Transverse colon (tissue), 4 donors: Measurements from ENCODE around the gene CLEC2A. TPM values are rescaled to one million over a fixed set of nuclear protein-coding genes. Genes with fewer than 3 reads are reported as not detected.

Experiments used
- DNase-seq: peaks from one replicate; pipeline ENCODE4 v3.0.0-alpha.2; 2019
- H3K27ac ChIP-seq, 4 donors: fragments of 200-600 bp; sonication (generic); 2 replicates each; pipeline ENCODE4 v1.5.1; 2016 to 2018; ENCODE audit warnings: inconsistent platforms in 4 of 4
- H3K27me3 ChIP-seq: fragments of 200-600 bp; sonication (generic); 2 replicates; pipeline ENCODE4 v1.5.1; 2017; ENCODE audit warnings: inconsistent platforms
- H3K36me3 ChIP-seq, 4 donors: fragments of 200-600 bp; sonication (generic); 2 replicates each; pipeline ENCODE4 v1.5.1; 2017 to 2019; ENCODE audit warnings: inconsistent platforms in 4 of 4
- H3K4me1 ChIP-seq, 4 donors: fragments of 200-600 bp; sonication (generic); 2 replicates each; pipeline ENCODE4 v1.5.1; 2017 to 2020; ENCODE audit warnings: inconsistent platforms in 4 of 4
- H3K4me3 ChIP-seq, 4 donors: fragments of 200-600 bp; sonication (generic); 1 replicate in 1 of 4; 2 replicates in 3 of 4; pipeline versions ENCODE4 v1.5.1 to v1.6.1; 2017 to 2019; ENCODE audit warnings: inconsistent platforms in 4 of 4
- H3K9me3 ChIP-seq, 2 donors: fragments of 200-600 bp; sonication (generic); 2 replicates each; pipeline ENCODE4 v1.5.1; 2017 to 2019; ENCODE audit warnings: inconsistent platforms in 2 of 2
- CTCF ChIP-seq, 5 experiments: fragments of 200-600 bp in 3 of 5; fragments of 450-650 bp in 2 of 5; sonication (generic) in 3 of 5; IDR thresholded peaks; 1 replicate in 2 of 5; 2 replicates in 3 of 5; pipeline ENCODE4 v1.5.1; 2016 to 2017; ENCODE audit warnings: antibody characterized with exemption in 5 of 5, inconsistent platforms in 3 of 5, mild to moderate bottlenecking in 2 of 5, moderate library complexity in 1 of 5
- EP300 ChIP-seq: sonication (generic); formaldehyde crosslinking; IDR thresholded peaks from one replicate; pipeline ENCODE4 v1.6.1; 2017; ENCODE audit warnings: antibody characterized with exemption, low read depth
- POLR2A ChIP-seq: fragments of 450-650 bp; IDR thresholded peaks from one replicate; pipeline ENCODE4 v1.6.1; 2016; ENCODE audit warnings: antibody characterized with exemption, mild to moderate bottlenecking, moderate library complexity
- POLR2AphosphoS5 ChIP-seq, 3 donors: sonication (generic); formaldehyde crosslinking; IDR thresholded peaks; one replicate each; pipeline ENCODE4 v1.6.1; 2016; ENCODE audit warnings: antibody characterized with exemption in 3 of 3
- WGBS, 2 donors: methylation state at CpG; one replicate each; pipeline ENCODE4 v1.1.5; 2018; ENCODE audit warnings: low coverage in 1 of 2; 5-methylcytosine and 5-hydroxymethylcytosine counted together
- in situ Hi-C, 4 donors: fragments of 200-750 bp; cut with MboI; loops; one replicate each; pipeline versions ENCODE4 v1.15.0 to v1.15.1; 2017; ENCODE audit warnings: low sequenced_read_pairs in 3 of 4, low pct_ligation_motif_present in 1 of 4, low pct_unique_long_range_greater_than_20kb in 1 of 4
- intact Hi-C: fragments of 100-400 bp; cut with DNase I; formaldehyde crosslinking; loops from one replicate; pipeline ENCODE4 v1.15.1; 2023; ENCODE audit warnings: low total_unique reads
- total RNA-seq, 4 donors: library from RNA; depleted of rRNA; stranded (reverse); fragments of >200 nt; gene quantifications; one replicate each; pipeline ENCODE4 v1.1.0, GENCODE V29; 2016

CLEC2A gene
- total RNA-seq, 4 donors from 2014 or later: not detected

- Histone ChIP-seq H3K27me3 (no peaks in the 10 kb centered on the region), H3K27ac (no peak overlapping the region), H3K36me3 (no peaks in the 10 kb centered on the region), H3K4me1 (peaks cover 0 to 4% (median 0%) of the 10 kb centered on the region in 4 donors), H3K4me3 (no peak overlapping the region), H3K9me3 (no peaks in the 10 kb centered on the region)
- intact Hi-C loops: no loop called here
- in situ Hi-C loops: no loop called here
- DNase-seq: no peak
- TF ChIP-seq EP300 (no peak), POLR2AphosphoS5 (IDR thresholded peaks at IDR 0.05) (no peak), CTCF (IDR thresholded peaks at IDR 0.05) (no peak), POLR2A (no peak)
- WGBS, 2 donors: 31 to 63% methylated on average over 1 of the region's 1 CpG
Measured at GRCh38 chr12:9973949-9974348, 41.8 kb upstream of the CLEC2A start.

GRCh38 chr12:9971181-9971580 is 39.0 kb upstream of the CLEC2A start, which contains the start of gene CLEC12A:
TSS of gene CLEC12A (plus strand) at chr12:9971409. CDS start at chr12:9971597, 188 bp downstream.
- no peak for TF ChIP-seq POLR2AphosphoS5 (IDR thresholded peaks at IDR 0.05)
- TF ChIP-seq EP300: no peak
- Histone ChIP-seq H3K9me3 (no peaks in the 10 kb centered on the region), H3K27me3 (no peaks in the 10 kb centered on the region), H3K4me1 (peaks cover 0 to 4% (median 0%) of the 10 kb centered on the region in 4 donors), H3K36me3 (no peaks in the 10 kb centered on the region), H3K27ac (no peak within 1 kb of the TSS), H3K4me3 (no peak within 1 kb of the TSS)
- WGBS, 2 donors: 33 to 49% methylated on average over 1 of the region's 1 CpG
- intact Hi-C loops: no loop called here
- in situ Hi-C loops: no loop called here
- no peak for DNase-seq

- no peaks in the 10 kb centered on the region for H3K27me3 ChIP-seq
- TF ChIP-seq POLR2A (no peak), CTCF (IDR thresholded peaks at IDR 0.05) (no peak), POLR2AphosphoS5 (IDR thresholded peaks at IDR 0.05) (no peak), EP300 (no peak)
Measured at GRCh38 chr12:9969673-9970072, 37.5 kb upstream of the CLEC2A start.

GRCh38 chr12:9961901-9962300 is 29.7 kb upstream of the CLEC2A start:
- 91 to 93% methylated on average over 3 of the region's 3 CpGs for WGBS, 2 donors
- Histone ChIP-seq H3K36me3 (no peaks in the 10 kb centered on the region), H3K4me1 (no peaks in the 10 kb centered on the region), H3K9me3 (no peaks in the 10 kb centered on the region), H3K27me3 (no peaks in the 10 kb centered on the region), H3K4me3 (no peak overlapping the region), H3K27ac (no peak overlapping the region)
- no peak for TF ChIP-seq EP300
- no peak for TF ChIP-seq POLR2AphosphoS5 (IDR thresholded peaks at IDR 0.05)
- no peak for TF ChIP-seq POLR2A
- no peak for TF ChIP-seq CTCF (IDR thresholded peaks at IDR 0.05)
- no peak for DNase-seq
- in situ Hi-C loops: no loop called here
- intact Hi-C loops: no loop called here

More at GRCh38 chr12:9969673-9970072, 37.5 kb upstream of the CLEC2A start:
- Histone ChIP-seq H3K9me3 (no peaks in the 10 kb centered on the region), H3K4me1 (peaks cover 0 to 4% (median 0%) of the 10 kb centered on the region in 4 donors), H3K36me3 (no peaks in the 10 kb centered on the region), H3K27ac (no peak overlapping the region), H3K4me3 (no peak overlapping the region)
- DNase-seq: no peak
- intact Hi-C loops: no loop called here
- in situ Hi-C loops: no loop called here
- 82% methylated on average over 2 of the region's 2 CpGs for WGBS, 2 donors

- Histone ChIP-seq H3K36me3 (no peaks in the 10 kb centered on the region), H3K27ac (no peak overlapping the region), H3K9me3 (no peaks in the 10 kb centered on the region), H3K4me3 (no peak overlapping the region), H3K27me3 (no peaks in the 10 kb centered on the region), H3K4me1 (no peaks in the 10 kb centered on the region)
- no peak for DNase-seq
- WGBS, 2 donors: 85 to 90% methylated on average over 3 of the region's 3 CpGs
- in situ Hi-C loops (no loop called here), intact Hi-C loops (no loop called here)
- no peak for TF ChIP-seq EP300
- no peak for TF ChIP-seq POLR2A
- no peak for TF ChIP-seq CTCF (IDR thresholded peaks at IDR 0.05)
- no peak for TF ChIP-seq POLR2AphosphoS5 (IDR thresholded peaks at IDR 0.05)
Measured at GRCh38 chr12:9961106-9961505, 28.9 kb upstream of the CLEC2A start.
